Smooth muscle cell (in vitro differentiated cells): Measurements from ENCODE around the gene SSTR1. TPM values are rescaled to one million over a fixed set of nuclear protein-coding genes. Genes with fewer than 3 reads are reported as not detected.

Experiments
- DNase-seq: peaks from one replicate; lab custom pipeline; 2025; ENCODE audit not compliant: unreplicated experiment; lab: John Stamatoyannopoulos, UW
- H2AFZ ChIP-seq: fragments of 200-600 bp; sonication (generic); 2 replicates; pipeline ENCODE4 v1.6.0; 2016; ENCODE audit warnings: antibody characterized with exemption, low read depth, mild to moderate bottlenecking
- H3F3A ChIP-seq: fragments of 200-600 bp; sonication (generic); 2 replicates; pipeline ENCODE4 v1.6.0; 2017; ENCODE audit warnings: antibody characterized with exemption, low read depth
- H3K27ac ChIP-seq: fragments of 200-600 bp; sonication (generic); 2 replicates; pipeline ENCODE4 v1.5.1; 2016; ENCODE audit warnings: low read depth, mild to moderate bottlenecking
- H3K27me3 ChIP-seq: fragments of 200-600 bp; sonication (generic); 2 replicates; pipeline ENCODE4 v1.6.1; 2016; ENCODE audit warnings: low read depth, mild to moderate bottlenecking
- H3K36me3 ChIP-seq: fragments of 200-600 bp; sonication (generic); 2 replicates; pipeline ENCODE4 v1.5.1; 2016; ENCODE audit warnings: low read depth
- H3K4me1 ChIP-seq: fragments of 200-600 bp; sonication (generic); 2 replicates; pipeline ENCODE4 v1.5.1; 2016; ENCODE audit warnings: low read depth
- H3K4me2 ChIP-seq: fragments of 200-600 bp; sonication (generic); 2 replicates; pipeline ENCODE4 v1.6.0; 2016; ENCODE audit warnings: mild to moderate bottlenecking
- H3K4me3 ChIP-seq: fragments of 200-600 bp; sonication (generic); 2 replicates; pipeline ENCODE4 v1.5.1; 2016; ENCODE audit warnings: mild to moderate bottlenecking
- H3K79me2 ChIP-seq: fragments of 200-600 bp; sonication (generic); 2 replicates; pipeline ENCODE4 v1.6.0; 2016; ENCODE audit warnings: low read depth, mild to moderate bottlenecking
- H3K9ac ChIP-seq: fragments of 200-600 bp; sonication (generic); 2 replicates; pipeline ENCODE4 v1.6.0; 2016; ENCODE audit warnings: low read depth
- H3K9me3 ChIP-seq: fragments of 200-600 bp; sonication (generic); replicated peaks from 2 replicates; pipeline ENCODE4 v1.5.1; 2016; ENCODE audit warnings: low read depth
- H4K20me1 ChIP-seq: fragments of 200-600 bp; sonication (generic); 2 replicates; pipeline ENCODE4 v1.6.0; 2016; ENCODE audit warnings: low read depth
- WGBS: methylation state at CpG from one replicate; pipeline ENCODE4 v1.1.7; 2016; ENCODE audit warnings: low lambda C conversion rate; 5-methylcytosine and 5-hydroxymethylcytosine counted together
- polyA plus RNA-seq: library from polyadenylated mRNA; unstranded; fragments of >200 nt; fragmentation: Nextera tagmentation; extraction: Ambion mirVana; gene quantifications from 2 replicates; pipeline ENCODE4 v1.2.1, GENCODE V29; 2016
- total RNA-seq: library from RNA; depleted of rRNA; stranded (reverse); fragments of >200 nt; gene quantifications from 2 replicates; pipeline ENCODE4 v1.2.3, GENCODE V29; 2014
- TF ChIP-seq, protein P1 (sequence below): fragments of 200-600 bp; sonication (generic); IDR thresholded peaks from 2 replicates; pipeline ENCODE4 v1.5.1; 2017; ENCODE audit warnings: borderline replicate concordance, mild to moderate bottlenecking, antibody characterized with exemption; ENCODE audit not compliant: insufficient read depth, poor library complexity, severe bottlenecking

Gene SSTR1
- total and polyA plus RNA-seq, 2 experiments from 2014 or later = 11.3 to 12.3 TPM

DNA sequence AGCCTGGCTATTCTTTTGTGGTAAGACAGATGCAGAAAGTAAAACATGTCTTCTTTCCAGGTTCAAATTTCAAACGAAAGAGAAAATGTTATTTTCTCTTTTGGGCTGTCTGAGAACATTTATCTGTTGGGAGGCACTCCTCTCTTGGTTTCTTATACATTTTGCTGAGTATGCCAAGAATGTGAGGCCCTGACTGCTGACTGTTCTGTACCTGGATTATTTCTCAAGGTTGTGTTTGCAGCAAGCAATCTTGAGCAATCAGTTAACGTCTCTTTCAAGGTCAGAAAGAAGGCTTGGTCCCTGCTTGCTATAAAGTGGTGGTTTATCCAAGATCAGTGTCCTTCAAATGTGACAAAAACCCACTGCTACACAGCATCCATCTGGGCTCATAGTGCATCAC, 9.8 kb downstream of the SSTR1 start:
- no peak for DNase-seq
- Histone ChIP-seq H3K27me3 (no peaks in the 10 kb centered on the region), H3K9ac (no peak overlapping the region), H3K27ac (no peak overlapping the region), H3K4me2 (no peak overlapping the region), H3K4me3 (no peak overlapping the region), H3K4me1 (no peaks in the 10 kb centered on the region), H2AFZ (no peak overlapping the region), H3K9me3 (no peaks in the 10 kb centered on the region), H4K20me1 (no peaks in the 10 kb centered on the region), H3K79me2 (no peaks in the 10 kb centered on the region), H3K36me3 (no peaks in the 10 kb centered on the region), H3F3A (no peaks in the 10 kb centered on the region)
- TF ChIP-seq, protein P1, sequence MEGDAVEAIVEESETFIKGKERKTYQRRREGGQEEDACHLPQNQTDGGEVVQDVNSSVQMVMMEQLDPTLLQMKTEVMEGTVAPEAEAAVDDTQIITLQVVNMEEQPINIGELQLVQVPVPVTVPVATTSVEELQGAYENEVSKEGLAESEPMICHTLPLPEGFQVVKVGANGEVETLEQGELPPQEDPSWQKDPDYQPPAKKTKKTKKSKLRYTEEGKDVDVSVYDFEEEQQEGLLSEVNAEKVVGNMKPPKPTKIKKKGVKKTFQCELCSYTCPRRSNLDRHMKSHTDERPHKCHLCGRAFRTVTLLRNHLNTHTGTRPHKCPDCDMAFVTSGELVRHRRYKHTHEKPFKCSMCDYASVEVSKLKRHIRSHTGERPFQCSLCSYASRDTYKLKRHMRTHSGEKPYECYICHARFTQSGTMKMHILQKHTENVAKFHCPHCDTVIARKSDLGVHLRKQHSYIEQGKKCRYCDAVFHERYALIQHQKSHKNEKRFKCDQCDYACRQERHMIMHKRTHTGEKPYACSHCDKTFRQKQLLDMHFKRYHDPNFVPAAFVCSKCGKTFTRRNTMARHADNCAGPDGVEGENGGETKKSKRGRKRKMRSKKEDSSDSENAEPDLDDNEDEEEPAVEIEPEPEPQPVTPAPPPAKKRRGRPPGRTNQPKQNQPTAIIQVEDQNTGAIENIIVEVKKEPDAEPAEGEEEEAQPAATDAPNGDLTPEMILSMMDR = no peak
- 71% methylated on average over 2 of the region's 2 CpGs for WGBS

DNA sequence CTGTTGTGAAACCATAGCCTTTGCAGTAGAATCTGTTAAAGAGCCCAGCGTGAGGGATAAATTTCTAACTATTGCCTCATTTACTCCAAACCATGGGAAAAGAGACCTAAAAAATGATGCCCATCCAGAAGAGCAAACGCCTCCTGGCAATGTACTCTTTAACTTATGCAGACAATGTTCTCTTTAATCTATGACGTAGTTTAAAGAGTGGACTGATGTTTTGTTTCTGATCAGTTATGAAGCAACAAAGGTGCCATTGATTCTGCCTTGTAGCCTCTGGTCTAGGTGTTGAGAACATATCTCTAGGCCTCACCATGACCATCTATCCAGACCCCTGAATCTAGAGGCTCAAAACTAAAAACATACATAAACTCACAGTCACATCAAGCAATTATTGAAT, 13.4 kb downstream of the SSTR1 start:
- H3K79me2 ChIP-seq = no peaks in the 10 kb centered on the region
- H3K4me1 ChIP-seq = no peaks in the 10 kb centered on the region
- WGBS = 77% methylated on average over 3 of the region's 3 CpGs
- H4K20me1 ChIP-seq = no peaks in the 10 kb centered on the region
- no peak overlapping the region for H3K9ac ChIP-seq
- H3K4me3 ChIP-seq = no peak overlapping the region
- H2AFZ ChIP-seq = no peak overlapping the region
- H3K9me3 ChIP-seq = no peaks in the 10 kb centered on the region
- H3K36me3 ChIP-seq = no peaks in the 10 kb centered on the region
- H3K27ac ChIP-seq = no peak overlapping the region
- no peak for DNase-seq
- no peak overlapping the region for H3K4me2 ChIP-seq
- TF ChIP-seq, protein P1 = no peak
- no peaks in the 10 kb centered on the region for H3K27me3 ChIP-seq
- no peaks in the 10 kb centered on the region for H3F3A ChIP-seq

DNA sequence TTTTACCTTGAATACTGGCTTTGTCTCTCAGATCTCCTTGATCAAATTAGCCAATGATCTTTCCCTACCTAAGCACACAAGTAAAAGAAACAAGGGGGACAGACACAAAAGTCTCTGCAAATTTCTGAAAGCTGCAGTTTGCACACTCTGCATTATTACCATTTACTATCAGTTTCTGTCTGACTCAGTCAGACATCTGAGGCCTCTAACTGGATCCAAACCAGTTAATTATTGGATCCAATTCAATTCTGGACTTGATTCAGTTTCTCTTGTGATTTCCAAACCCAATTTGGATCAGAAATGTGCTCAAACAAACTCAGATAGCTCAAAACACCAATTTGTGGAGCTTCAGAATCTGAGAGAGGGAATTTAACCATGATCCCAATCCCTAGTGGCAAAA, 16.6 kb downstream of the SSTR1 start:
- no peaks in the 10 kb centered on the region for H3K36me3 ChIP-seq
- no peaks in the 10 kb centered on the region for H3K27me3 ChIP-seq
- TF ChIP-seq, protein P1 = no peak
- no peak for DNase-seq
- no peak overlapping the region for H3K4me3 ChIP-seq
- no peak overlapping the region for H3K9ac ChIP-seq
- no peaks in the 10 kb centered on the region for H3K9me3 ChIP-seq
- no peak overlapping the region for H2AFZ ChIP-seq
- no peaks in the 10 kb centered on the region for H3F3A ChIP-seq
- H3K79me2 ChIP-seq = no peaks in the 10 kb centered on the region
- no peak overlapping the region for H3K4me2 ChIP-seq
- H4K20me1 ChIP-seq = no peaks in the 10 kb centered on the region
- H3K27ac ChIP-seq = no peak overlapping the region
- no peaks in the 10 kb centered on the region for H3K4me1 ChIP-seq

DNA sequence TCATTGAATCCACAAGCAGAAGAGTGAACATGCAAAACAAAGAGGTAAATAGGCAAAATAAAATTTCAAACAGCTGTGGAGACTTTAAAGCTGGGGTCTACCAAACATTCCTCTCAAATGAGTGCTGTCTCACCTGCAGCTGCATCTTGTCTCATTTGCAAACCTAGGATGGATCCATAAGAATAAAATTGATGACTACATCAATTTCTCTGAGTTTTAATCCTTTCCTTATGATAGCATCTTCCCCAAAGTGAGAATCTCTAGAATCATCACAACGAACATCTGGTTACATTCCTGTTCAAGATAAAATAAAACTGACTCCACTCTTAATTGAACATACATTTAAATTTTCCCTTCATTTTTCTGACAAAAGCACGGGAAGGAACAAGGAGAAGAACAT, 18.2 kb downstream of the SSTR1 start:
- H3K4me2 ChIP-seq = no peak overlapping the region
- H3K9me3 ChIP-seq = no peaks in the 10 kb centered on the region
- no peaks in the 10 kb centered on the region for H3K27me3 ChIP-seq
- H3K4me1 ChIP-seq = no peaks in the 10 kb centered on the region
- no peak overlapping the region for H2AFZ ChIP-seq
- 88% methylated on average over 2 of the region's 2 CpGs for WGBS
- H3K9ac ChIP-seq = no peak overlapping the region
- no peaks in the 10 kb centered on the region for H3K79me2 ChIP-seq
- H3F3A ChIP-seq = no peaks in the 10 kb centered on the region
- no peaks in the 10 kb centered on the region for H3K36me3 ChIP-seq
- no peaks in the 10 kb centered on the region for H4K20me1 ChIP-seq
- no peak for DNase-seq
- no peak overlapping the region for H3K4me3 ChIP-seq
- TF ChIP-seq, protein P1 = no peak
- H3K27ac ChIP-seq = no peak overlapping the region
